HG03571 (cell line): ENCODE measurements around the gene DPT.

Experiments used
- ATAC-seq: cut with Tn5 transposase; IDR thresholded peaks from one replicate; pipeline ENCODE4 v1.9.1; 2021; ENCODE audit not compliant: unreplicated experiment

The DPT gene

GRCh38 chr1:168736520-168736919 lies 7.5 kb upstream of the DPT start:
- no peak for ATAC-seq

GRCh38 chr1:168735974-168736373 lies 7.0 kb upstream of the DPT start:
- ATAC-seq, result no peak

- ATAC-seq, result no peak
Observed at GRCh38 chr1:168734946-168735345, 5.9 kb upstream of the DPT start.

GRCh38 chr1:168734271-168734670 lies 5.3 kb upstream of the DPT start:
- ATAC-seq, result no peak

DNA sequence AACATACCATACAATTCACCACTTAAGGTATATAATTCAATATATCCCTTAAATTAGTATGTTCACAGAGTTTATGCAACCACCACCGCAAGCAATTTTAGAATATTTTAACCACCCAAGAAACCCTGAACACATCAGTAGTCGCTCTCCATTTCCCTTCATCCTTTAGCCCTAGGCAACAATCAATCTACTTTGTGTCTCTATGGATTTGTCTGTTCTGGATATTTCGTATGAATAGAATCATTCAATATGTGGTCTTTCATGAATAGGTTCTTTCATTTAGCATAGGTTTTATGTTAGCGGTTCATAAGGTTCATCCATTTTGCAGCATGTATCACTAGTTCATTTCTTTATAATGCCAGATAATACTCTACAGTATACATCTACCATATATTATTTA lies 4.2 kb upstream of the DPT start:
- no peak for ATAC-seq

DNA sequence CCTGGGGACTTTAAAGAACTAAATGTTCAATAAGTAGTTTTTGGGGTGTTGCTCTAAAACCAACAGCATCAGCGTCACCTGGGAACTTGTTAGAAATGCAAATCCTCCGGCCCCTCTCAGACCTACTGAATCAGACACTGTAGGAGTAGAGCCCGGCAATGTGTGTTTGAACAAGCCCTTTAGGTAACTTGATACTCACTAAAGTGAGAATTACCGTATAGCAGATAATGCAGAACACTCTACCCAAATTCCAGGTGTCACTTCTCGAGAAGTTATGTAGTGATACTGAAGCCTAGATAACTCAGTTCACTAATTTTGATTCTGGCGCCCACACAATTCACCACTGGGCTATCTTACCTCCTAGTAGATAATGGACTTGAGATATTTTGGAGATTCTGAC lies 3.7 kb upstream of the DPT start:
- ATAC-seq, result no peak

- no peak for ATAC-seq
Observed at GRCh38 chr1:168731244-168731953, 2.4 kb upstream of the DPT start.

DNA sequence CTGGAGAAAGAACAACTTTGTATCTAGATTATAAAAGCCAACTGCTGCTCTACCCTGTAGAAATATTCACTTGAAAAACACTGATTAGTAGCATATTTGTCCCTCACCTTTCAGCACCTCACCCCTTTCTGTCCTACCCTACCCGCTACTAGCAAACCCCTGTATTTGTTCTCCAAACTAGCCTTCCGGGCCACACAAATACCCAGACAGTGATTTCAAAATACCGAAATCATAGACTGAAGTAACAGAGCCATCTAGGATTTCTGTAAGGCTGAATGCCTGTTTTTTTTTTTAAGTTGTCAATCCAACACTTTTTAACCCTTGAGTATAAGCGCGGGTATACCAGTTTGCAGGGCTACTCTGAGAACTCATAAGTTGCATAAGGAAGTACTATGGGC lies 398 bp upstream of the DPT start:
- no peak for ATAC-seq

- ATAC-seq, result no peak
Observed at GRCh38 chr1:168726719-168727118, 2.3 kb downstream of the DPT start.

- ATAC-seq, result no peak
Observed at GRCh38 chr1:168726281-168726680, 2.7 kb downstream of the DPT start.

DNA sequence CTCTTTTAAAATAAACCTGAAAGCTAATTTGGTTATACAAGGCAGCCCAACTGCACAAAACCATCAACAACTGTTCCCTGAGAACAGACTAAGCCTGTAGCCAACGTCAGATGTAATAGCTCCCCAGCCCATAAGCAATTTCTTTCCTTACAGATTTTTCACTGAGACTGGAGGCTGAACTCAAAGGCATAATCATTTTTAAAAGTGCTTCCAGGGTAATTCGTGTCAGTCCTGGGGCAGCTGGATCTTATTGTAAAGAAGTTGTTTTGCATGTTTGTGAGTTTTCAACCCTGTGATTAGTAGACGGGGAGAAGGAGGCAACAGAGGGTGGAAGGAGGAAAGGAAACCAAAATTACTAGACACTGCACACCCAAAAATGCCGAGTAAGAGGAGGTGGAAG lies 3.2 kb downstream of the DPT start:
- ATAC-seq, result no peak

- ATAC-seq, result no peak
Observed at GRCh38 chr1:168725060-168725459, 3.9 kb downstream of the DPT start.

DNA sequence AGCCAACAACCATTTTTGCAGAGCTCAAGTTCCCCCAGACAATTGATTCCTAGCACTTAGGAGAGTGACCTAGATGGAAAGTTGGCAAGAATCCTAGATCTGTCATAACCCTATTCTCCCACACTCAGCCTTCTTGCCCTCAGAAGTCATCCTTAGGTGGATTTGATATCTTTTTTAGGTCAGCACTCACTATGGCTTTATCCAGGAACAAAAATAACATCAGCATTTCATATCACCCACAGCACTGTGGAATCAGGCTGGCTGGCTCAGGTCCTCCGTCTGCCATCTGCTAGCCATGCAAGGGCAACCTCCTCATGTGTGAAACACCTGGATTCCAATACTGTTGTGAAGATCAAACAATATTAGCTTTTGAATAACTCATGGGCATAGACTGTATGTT lies 6.0 kb downstream of the DPT start:
- no peak for ATAC-seq

DNA sequence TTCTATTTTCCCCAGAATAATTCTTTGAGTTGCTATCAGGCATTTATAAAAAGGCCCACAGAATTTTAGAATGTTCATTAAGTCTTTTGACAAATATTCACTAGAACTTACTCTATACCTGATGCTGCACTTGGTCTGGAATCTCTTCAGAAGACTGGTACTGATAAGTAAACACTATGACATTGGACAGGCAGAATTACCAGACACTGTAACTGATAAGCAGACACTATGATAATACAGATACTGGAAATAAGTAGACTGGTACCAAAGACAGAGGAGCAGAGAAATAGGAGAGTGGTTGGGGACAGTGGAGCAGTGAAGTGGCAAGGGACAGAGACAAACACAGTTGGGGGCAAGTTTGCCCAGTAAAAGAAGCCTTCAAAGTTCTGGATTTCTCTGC lies 8.2 kb downstream of the DPT start:
- ATAC-seq, result no peak

DNA sequence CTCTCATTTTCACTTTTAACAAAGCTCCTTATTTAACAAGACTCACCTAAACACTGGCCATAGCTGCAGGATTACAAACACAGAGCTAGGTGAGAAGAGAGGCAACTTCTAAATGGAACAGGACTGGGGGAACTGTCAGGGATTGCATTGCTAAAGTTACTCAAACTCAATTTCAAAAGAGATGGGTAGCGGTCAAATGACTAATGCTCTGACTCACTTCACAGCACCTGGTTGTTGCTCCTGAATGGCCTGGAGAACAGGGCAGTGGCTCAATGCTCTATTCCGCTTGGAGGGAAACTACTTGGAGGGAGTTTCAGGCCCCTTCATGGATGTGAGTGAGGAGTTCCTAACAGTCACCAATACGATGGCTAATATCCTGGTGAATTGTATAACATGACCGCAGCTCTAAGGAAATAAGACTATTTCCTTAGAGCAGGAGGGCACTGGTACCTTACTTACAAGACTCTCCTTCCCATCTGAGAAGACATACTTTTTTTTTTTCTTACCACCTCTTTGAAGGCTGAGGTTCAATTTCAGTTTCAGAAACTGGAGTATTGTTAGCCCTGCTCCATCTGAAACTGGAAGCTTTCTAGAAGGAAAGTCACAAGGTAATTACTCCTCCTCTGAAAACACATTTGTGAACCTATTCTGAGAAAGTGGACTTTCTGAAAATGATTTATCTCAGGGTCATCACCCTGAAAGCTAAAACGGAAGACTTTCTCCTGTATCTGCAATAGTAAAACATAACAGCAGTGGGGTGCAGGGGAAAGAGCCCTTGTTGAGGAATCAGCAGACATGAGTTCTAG lies 9.5 kb downstream of the DPT start:
- ATAC-seq, result peak; percentile 77

- no peak for ATAC-seq
Observed at GRCh38 chr1:168717906-168718891, 10.8 kb downstream of the DPT start.

GRCh38 chr1:168714012-168714411 lies 15.0 kb downstream of the DPT start:
- no peak for ATAC-seq

DNA sequence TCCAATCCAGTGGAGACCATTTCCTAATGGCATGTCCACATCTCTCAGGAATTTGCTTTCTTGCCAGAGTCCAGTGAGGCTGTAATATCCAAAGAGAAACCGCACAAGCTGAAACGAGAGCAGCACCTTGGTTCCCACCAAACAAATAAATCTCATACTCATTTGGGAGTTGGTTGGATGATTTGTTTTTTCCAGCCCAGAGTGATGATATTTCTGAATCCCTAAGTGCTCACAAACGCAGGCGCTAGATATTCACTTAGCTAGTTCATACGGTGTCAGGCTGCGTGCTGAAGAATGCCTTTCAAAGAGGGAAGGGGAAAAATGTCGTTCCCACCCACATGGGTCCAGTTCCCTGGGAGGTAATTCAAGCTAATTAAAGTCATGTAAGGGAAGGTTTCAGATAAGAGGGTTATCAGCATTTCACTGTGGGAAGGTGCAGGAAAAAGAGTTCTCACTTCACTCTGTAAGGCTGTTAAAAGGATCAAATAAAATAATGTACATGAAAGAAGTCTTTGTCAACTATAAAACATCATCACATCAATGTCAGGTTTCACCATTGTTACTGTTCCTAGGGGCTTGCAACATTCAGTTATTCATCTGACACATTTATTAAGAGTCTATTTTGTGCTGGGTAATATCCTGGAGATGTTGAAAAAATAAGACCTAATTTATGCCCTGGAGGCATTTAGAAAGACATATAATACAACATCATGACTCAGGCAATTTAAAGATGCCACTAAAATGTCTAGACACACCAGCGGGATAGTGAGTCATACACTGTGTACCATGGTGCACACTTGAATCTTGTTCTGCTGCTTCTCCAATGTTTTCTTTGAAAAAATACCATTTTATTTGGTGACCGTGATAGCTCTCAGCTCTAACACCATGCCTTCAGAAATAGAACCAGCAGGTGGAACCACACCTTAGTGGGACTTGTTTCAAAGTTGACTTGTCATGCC lies 19.3 kb downstream of the DPT start:
- ATAC-seq, result no peak

DNA sequence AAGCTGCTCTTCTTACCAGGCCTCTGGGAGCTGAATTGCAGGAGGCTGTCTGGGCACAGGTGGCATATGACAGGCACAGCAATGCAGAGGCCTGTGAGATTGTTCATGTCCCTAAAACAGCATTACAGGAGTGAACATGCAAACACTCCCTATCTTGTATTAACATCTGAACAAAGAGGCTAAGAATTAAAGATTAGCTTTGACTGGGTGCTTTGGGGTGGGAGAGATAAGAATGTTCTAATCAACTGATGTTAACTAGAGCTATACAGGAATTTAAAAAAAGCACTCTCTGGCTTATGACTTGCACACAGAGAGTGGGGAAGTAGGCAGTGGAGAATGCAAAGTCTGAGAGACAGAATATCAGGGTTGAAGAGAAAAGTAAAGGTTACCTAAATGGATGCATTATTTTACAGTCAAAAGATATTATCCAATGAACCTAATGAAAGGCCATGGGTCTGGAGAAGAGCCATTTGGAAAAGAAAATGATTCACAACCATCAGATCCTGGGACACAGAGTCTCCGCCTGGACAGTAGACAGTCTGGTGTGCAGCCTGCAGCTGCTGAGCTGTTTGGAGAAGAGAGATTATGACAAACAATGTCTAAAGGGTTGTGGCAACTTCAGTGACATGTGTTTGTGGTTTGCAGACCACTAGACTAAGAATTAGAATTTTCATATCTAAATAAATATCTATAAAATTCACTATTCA lies 20.2 kb downstream of the DPT start:
- ATAC-seq, result no peak
